K562 (cell line): ENCODE measurements around the gene RAB27B. TPM values are rescaled to one million over a fixed set of nuclear protein-coding genes. Genes with fewer than 3 reads are reported as not detected.

Source experiments
- ATAC-seq: fragments of 200-7000 bp; cut with Tn5 transposase; 3 replicates; pipeline ENCODE4 v1.9.1; 2020; ENCODE audit warnings: moderate library complexity
- BruUV-seq: library from RNA; stranded (reverse); fragments of 400-500 nt; replicated peaks from 2 replicates; lab custom pipeline; 2021; lab: Mats Ljungman, UMichigan
- CTCF ChIA-PET: fragments of 300-600 bp; formaldehyde crosslinking; extraction: SDS; loops from one replicate; lab custom pipeline; 2021; ENCODE audit warnings: low intra/inter-chr PET ratio; lab: Yijun Ruan, JAX
- POLR2A ChIA-PET: fragments of 300-600, 350-650 bp; sonication (Branson Sonifier 250); formaldehyde crosslinking; extraction: SDS; loops from one replicate; lab custom pipeline; 2021; ENCODE audit warnings: antibody characterized with exemption, inconsistent platforms; lab: Yijun Ruan, JAX
- DNase-seq, 4 experiments: peaks; one replicate each; pipeline versions ENCODE4 v3.0.0 to v3.0.0-alpha.2; 2011 to 2018; ENCODE audit warnings: low spot score in 3 of 4, mixed read lengths in 3 of 4; ENCODE audit errors: extremely low read depth in 1 of 4
- FAIRE-seq: peaks from 2 replicates; lab custom pipeline; 2011; peaks lifted over from hg19 to GRCh38; lab: Jason Lieb, UNC
- H2AFZ ChIP-seq: 2 replicates; pipeline ENCODE4 v1.6.0; 2011; ENCODE audit warnings: low read depth, low read length, control low read depth, inconsistent platforms
- H3K27ac ChIP-seq: fragments of 200-600 bp; 3 replicates; pipeline ENCODE4 v1.8.0; 2011; ENCODE audit warnings: low read depth, mild to moderate bottlenecking, control low read depth, inconsistent platforms, low read length, moderate library complexity, mixed read lengths; ENCODE audit errors: extremely low read depth
- H3K27me3 ChIP-seq, 2 experiments: fragments of 300-600 bp in 1 of 2; 2 replicates in 1 of 2; 3 replicates in 1 of 2; pipeline versions ENCODE4 v1.6.0 to v1.8.0; 2011; ENCODE audit warnings: inconsistent platforms in 2 of 2, low read length in 2 of 2, mild to moderate bottlenecking in 1 of 2, mixed read lengths in 1 of 2, moderate library complexity in 1 of 2; ENCODE audit not compliant: control insufficient read depth in 2 of 2, insufficient read depth in 2 of 2
- H3K36me3 ChIP-seq: fragments of 300-600 bp; 3 replicates; pipeline ENCODE4 v1.8.0; 2011; ENCODE audit warnings: mild to moderate bottlenecking, low read length, inconsistent platforms; ENCODE audit not compliant: control insufficient read depth, insufficient read depth
- H3K4me1 ChIP-seq, 2 experiments: fragments of 200-600 bp in 1 of 2; replicated peaks in 1 of 2; 2 replicates in 1 of 2; 3 replicates in 1 of 2; pipeline versions ENCODE4 v1.5.1 to v1.8.0; 2011; ENCODE audit warnings: inconsistent platforms in 2 of 2, low read length in 2 of 2, mild to moderate bottlenecking in 1 of 2, mixed read lengths in 1 of 2, moderate library complexity in 1 of 2; ENCODE audit not compliant: control insufficient read depth in 2 of 2, insufficient read depth in 2 of 2
- H3K4me2 ChIP-seq: 2 replicates; pipeline ENCODE4 v1.6.1; 2011; ENCODE audit warnings: low read length, control low read depth, inconsistent platforms, mixed read lengths; ENCODE audit not compliant: insufficient read depth
- H3K4me3 ChIP-seq: fragments of 200-600 bp; sonication (generic), shearing (Covaris generic); 2 replicates; pipeline ENCODE4 v1.5.1; 2016; ENCODE audit warnings: control low read depth, inconsistent platforms
- H3K79me2 ChIP-seq: fragments of 200-600 bp; 3 replicates; pipeline ENCODE4 v1.8.0; 2011; ENCODE audit warnings: low read length, inconsistent platforms; ENCODE audit not compliant: control insufficient read depth, insufficient read depth
- H3K9ac ChIP-seq, 2 experiments: 2 replicates each; pipeline versions ENCODE4 v1.6.0 to v1.6.1; 2011; ENCODE audit warnings: low read depth in 2 of 2, low read length in 2 of 2, control low read depth in 1 of 2, inconsistent platforms in 1 of 2, mild to moderate bottlenecking in 1 of 2, mixed read lengths in 1 of 2; ENCODE audit not compliant: insufficient read depth in 1 of 2
- H3K9me1 ChIP-seq: one replicate; pipeline ENCODE4 v1.6.0; 2011; ENCODE audit warnings: inconsistent platforms, mild to moderate bottlenecking, low read length, moderate library complexity; ENCODE audit not compliant: control insufficient read depth, insufficient read depth
- H3K9me3 ChIP-seq: replicated peaks from 2 replicates; pipeline ENCODE4 v1.5.1; 2011; ENCODE audit warnings: low read depth, low read length, inconsistent platforms; ENCODE audit not compliant: control insufficient read depth, insufficient read depth
- H4K20me1 ChIP-seq: replicated peaks from 2 replicates; pipeline ENCODE4 v1.6.1; 2011; ENCODE audit warnings: low read length, inconsistent platforms, mixed read lengths; ENCODE audit not compliant: control insufficient read depth, insufficient read depth
- C11orf30 ChIP-seq: fragments of 450-650 bp; IDR thresholded peaks from 2 replicates; pipeline ENCODE4 v1.6.1; 2016; ENCODE audit warnings: low read depth, mild to moderate bottlenecking
- ZNF3 ChIP-seq: fragments of 250-450 bp; sonication (Bioruptor Pico); IDR thresholded peaks from 2 replicates; pipeline ENCODE4 v1.5.0; 2021; ENCODE audit warnings: mild to moderate bottlenecking, moderate library complexity
- ZNF41 ChIP-seq: fragments of 250-450 bp; sonication (Bioruptor Pico); conservative IDR thresholded peaks from 2 replicates; pipeline ENCODE4 v1.4.0; 2020; ENCODE audit warnings: mild to moderate bottlenecking
- ZNF696 ChIP-seq: fragments of 250-450 bp; sonication (Bioruptor Pico); conservative IDR thresholded peaks from 2 replicates; pipeline ENCODE4 v1.4.0; 2020; ENCODE audit warnings: mild to moderate bottlenecking, moderate library complexity
- in situ Hi-C: fragments of 300-500 bp; cut with MboI; formaldehyde crosslinking; loops from 4 replicates; pipeline ENCODE4 v1.15.0; 2018; ENCODE audit warnings: inconsistent platforms, mixed read lengths
- intact Hi-C: fragments of 100-400 bp; cut with micrococcal nuclease; formaldehyde crosslinking; loops from 2 replicates; pipeline ENCODE4 v1.14.2; 2022
- polyA plus RNA-seq, 8 experiments: library from polyadenylated mRNA; depleted of rRNA in 4 of 8; stranded (reverse) in 5 of 8; unstranded in 3 of 8; fragments of >200 nt; fragmentation: Nextera tagmentation in 2 of 8; fragmentation: Illumina TruSeq in 1 of 8; extraction: Ambion mirVana in 2 of 8; extraction: Trizol in 1 of 8; gene quantifications; 2 replicates each; pipeline versions ENCODE4 v1.2.1 to v1.2.3, GENCODE V29; 2011 to 2014; ENCODE audit warnings: inconsistent platforms in 1 of 8, missing spikeins in 1 of 8
- total RNA-seq, 7 experiments: library from RNA; depleted of rRNA in 6 of 7; stranded (reverse); fragments of >200 nt in 6 of 7; fragmentation: Illumina TruSeq in 2 of 7; extraction: Trizol in 2 of 7; gene quantifications; 2 replicates each; pipeline versions ENCODE4 v1.2.1 to v1.2.3, GENCODE V29; 2011 to 2021; ENCODE audit warnings: low replicate concordance in 1 of 7
- TF ChIP-seq, protein P1 (sequence below): sonication (generic); formaldehyde crosslinking; IDR thresholded peaks from 2 replicates; pipeline ENCODE4 v1.8.1; 2023; ENCODE audit warnings: mild to moderate bottlenecking, missing genetic modification reagents
- TF ChIP-seq, protein P2 (sequence below): fragments of 250-450 bp; sonication (Bioruptor Pico); IDR thresholded peaks from 2 replicates; pipeline ENCODE4 v1.5.0; 2021; ENCODE audit warnings: mild to moderate bottlenecking, moderate library complexity
- TF ChIP-seq, protein P3 (sequence below): sonication (generic); formaldehyde crosslinking; IDR thresholded peaks from 2 replicates; pipeline ENCODE4 v1.8.0; 2023; ENCODE audit warnings: mild to moderate bottlenecking, missing genetic modification reagents
- TF ChIP-seq, protein P4 (sequence below): fragments of 250-450 bp; sonication (Bioruptor Pico); IDR thresholded peaks from 2 replicates; pipeline ENCODE4 v1.4.0; 2020; ENCODE audit warnings: mild to moderate bottlenecking, moderate library complexity

RAB27B gene
- total and polyA plus RNA-seq, 9 of the 15 experiments (the other 6 are each of a cell fraction or from before 2014, with no cell fraction given) = 0.44 to 5.7 (median 1.2) TPM

DNA sequence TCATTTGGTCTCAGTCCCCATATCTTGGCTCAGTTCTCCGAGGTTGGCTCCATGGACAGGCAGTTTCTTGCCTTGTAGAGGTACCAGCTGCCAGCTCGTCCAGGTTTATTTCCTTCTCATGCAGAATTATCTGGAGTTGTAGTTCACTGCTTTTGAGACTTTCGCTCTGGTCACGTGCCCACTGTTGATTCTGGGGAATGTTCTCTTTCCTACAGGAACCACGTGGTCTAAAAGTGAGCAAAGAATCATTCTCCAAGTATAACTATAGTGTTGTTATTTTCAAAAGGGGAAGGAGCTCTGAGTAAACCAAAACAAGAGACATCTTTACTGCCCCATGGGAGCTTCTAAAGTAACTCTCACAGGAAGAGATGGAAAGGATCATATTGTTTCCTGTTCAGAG, 41.2 kb upstream of the RAB27B start (continued):
- TF ChIP-seq ZNF3 (CRISPR knock-in tag) = no peak

DNA sequence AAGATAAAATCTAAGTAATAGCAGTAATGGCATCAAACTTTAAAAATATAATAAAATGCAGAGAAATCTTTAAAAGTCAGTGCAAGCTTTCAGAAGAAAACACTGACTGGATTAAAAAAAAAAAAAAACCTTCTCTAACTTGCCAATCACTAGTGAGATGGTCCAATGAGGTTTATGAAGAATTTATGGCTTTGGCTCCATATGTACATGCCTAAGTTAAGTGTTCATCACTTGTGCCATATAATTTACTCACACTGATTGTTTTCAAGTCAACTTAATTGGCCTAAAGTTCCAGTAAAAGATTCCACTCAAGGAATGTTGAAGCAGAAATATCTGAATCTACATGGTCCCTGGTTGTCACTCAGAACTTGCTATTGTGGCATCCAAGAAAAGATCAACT, 40.7 kb upstream of the RAB27B start:
- FAIRE-seq = no peak
- POLR2A ChIA-PET = no interaction called here
- no peaks in the 10 kb centered on the region for H3K9me1 ChIP-seq
- ATAC-seq = no peak
- in situ Hi-C loops = no loop called here
- CTCF ChIA-PET = interaction anchor here (0.7 kb wide), 1 partner anchor 1031 kb away, joined by 3 read pairs; no protein-coding TSS in a partner anchor
- no TSS peak for BruUV-seq
- H3K9ac ChIP-seq = no peak overlapping the region
- no peak overlapping the region for H3K27ac ChIP-seq
- no peak for DNase-seq
- H3K27me3 ChIP-seq = no peaks in the 10 kb centered on the region
- intact Hi-C loops = no loop called here
- peak overlapping the region; percentile 59; the same call in 1 of the 2 replicates for H2AFZ ChIP-seq
- H3K79me2 ChIP-seq = no peaks in the 10 kb centered on the region
- no peaks in the 10 kb centered on the region for H4K20me1 ChIP-seq
- peaks cover 0 to 3% of the 10 kb centered on the region in 2 experiments; a peak in 2 of 5 replicates for H3K4me1 ChIP-seq
- H3K4me3 ChIP-seq = no peak overlapping the region
- H3K4me2 ChIP-seq = no peak overlapping the region
- H3K36me3 ChIP-seq = no peaks in the 10 kb centered on the region
- H3K9me3 ChIP-seq = no peaks in the 10 kb centered on the region
- TF ChIP-seq, protein P1, sequence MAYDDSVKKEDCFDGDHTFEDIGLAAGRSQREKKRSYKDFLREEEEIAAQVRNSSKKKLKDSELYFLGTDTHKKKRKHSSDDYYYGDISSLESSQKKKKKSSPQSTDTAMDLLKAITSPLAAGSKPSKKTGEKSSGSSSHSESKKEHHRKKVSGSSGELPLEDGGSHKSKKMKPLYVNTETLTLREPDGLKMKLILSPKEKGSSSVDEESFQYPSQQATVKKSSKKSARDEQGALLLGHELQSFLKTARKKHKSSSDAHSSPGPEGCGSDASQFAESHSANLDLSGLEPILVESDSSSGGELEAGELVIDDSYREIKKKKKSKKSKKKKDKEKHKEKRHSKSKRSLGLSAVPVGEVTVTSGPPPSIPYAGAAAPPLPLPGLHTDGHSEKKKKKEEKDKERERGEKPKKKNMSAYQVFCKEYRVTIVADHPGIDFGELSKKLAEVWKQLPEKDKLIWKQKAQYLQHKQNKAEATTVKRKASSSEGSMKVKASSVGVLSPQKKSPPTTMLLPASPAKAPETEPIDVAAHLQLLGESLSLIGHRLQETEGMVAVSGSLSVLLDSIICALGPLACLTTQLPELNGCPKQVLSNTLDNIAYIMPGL (CRISPR knock-in tag) = no peak
- TF ChIP-seq ZNF696 = no peak
- TF ChIP-seq, protein P2, sequence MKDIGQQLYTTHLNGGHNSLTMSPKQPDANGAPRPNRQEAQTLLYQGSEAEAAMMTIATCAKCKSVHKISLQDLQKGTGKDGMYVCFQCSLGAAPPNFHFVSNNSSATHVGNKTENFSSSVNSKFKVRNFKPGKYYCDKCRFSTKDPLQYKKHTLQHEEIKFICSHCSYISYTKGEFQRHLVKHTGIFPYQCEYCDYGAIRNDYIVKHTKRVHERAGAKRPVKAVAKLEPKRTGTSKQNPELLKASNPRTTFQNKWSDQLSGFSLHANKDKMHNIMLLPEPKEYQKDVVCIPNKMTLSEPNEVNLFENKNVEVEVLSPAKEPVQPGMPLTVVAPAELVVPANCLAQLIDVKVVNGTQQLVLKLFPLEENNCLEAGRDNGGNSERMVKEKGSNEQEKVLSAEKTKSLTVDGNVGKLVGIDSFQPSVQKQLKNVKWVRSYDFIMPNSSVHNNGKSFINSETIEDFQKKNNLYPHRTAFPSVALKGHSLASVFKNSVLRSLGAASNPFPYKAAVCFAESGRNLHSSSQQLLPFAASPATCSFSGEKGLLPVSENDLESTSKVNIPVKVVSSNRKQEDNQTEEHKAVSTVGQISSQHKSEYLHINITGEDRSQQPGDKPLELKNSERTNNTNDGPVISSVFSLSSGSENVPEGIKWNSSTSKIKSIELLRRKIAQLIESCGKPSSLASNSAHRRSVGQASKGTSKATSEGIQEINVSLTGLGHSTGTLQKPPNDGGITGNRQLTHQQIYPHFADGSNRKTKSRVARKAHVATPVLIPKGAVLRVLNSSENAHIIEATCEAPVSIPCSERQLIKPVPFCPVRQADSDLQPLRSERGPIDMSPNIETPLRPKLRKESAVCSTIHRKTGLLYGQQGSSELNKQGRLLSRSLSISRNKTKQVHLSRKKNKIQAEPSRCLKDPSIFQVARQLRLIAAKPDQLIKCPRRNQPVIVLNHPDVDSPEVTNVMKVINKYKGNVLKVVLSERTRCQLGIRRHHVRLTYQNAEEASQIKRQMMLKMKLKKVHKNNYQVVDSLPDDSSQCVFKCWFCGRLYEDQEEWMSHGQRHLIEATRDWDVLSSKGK (CRISPR knock-in tag) = no peak
- TF ChIP-seq, protein P3, sequence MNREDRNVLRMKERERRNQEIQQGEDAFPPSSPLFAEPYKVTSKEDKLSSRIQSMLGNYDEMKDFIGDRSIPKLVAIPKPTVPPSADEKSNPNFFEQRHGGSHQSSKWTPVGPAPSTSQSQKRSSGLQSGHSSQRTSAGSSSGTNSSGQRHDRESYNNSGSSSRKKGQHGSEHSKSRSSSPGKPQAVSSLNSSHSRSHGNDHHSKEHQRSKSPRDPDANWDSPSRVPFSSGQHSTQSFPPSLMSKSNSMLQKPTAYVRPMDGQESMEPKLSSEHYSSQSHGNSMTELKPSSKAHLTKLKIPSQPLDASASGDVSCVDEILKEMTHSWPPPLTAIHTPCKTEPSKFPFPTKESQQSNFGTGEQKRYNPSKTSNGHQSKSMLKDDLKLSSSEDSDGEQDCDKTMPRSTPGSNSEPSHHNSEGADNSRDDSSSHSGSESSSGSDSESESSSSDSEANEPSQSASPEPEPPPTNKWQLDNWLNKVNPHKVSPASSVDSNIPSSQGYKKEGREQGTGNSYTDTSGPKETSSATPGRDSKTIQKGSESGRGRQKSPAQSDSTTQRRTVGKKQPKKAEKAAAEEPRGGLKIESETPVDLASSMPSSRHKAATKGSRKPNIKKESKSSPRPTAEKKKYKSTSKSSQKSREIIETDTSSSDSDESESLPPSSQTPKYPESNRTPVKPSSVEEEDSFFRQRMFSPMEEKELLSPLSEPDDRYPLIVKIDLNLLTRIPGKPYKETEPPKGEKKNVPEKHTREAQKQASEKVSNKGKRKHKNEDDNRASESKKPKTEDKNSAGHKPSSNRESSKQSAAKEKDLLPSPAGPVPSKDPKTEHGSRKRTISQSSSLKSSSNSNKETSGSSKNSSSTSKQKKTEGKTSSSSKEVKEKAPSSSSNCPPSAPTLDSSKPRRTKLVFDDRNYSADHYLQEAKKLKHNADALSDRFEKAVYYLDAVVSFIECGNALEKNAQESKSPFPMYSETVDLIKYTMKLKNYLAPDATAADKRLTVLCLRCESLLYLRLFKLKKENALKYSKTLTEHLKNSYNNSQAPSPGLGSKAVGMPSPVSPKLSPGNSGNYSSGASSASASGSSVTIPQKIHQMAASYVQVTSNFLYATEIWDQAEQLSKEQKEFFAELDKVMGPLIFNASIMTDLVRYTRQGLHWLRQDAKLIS (CRISPR knock-in tag) = no peak
- TF ChIP-seq ZNF41 = no peak
- TF ChIP-seq, protein P4, sequence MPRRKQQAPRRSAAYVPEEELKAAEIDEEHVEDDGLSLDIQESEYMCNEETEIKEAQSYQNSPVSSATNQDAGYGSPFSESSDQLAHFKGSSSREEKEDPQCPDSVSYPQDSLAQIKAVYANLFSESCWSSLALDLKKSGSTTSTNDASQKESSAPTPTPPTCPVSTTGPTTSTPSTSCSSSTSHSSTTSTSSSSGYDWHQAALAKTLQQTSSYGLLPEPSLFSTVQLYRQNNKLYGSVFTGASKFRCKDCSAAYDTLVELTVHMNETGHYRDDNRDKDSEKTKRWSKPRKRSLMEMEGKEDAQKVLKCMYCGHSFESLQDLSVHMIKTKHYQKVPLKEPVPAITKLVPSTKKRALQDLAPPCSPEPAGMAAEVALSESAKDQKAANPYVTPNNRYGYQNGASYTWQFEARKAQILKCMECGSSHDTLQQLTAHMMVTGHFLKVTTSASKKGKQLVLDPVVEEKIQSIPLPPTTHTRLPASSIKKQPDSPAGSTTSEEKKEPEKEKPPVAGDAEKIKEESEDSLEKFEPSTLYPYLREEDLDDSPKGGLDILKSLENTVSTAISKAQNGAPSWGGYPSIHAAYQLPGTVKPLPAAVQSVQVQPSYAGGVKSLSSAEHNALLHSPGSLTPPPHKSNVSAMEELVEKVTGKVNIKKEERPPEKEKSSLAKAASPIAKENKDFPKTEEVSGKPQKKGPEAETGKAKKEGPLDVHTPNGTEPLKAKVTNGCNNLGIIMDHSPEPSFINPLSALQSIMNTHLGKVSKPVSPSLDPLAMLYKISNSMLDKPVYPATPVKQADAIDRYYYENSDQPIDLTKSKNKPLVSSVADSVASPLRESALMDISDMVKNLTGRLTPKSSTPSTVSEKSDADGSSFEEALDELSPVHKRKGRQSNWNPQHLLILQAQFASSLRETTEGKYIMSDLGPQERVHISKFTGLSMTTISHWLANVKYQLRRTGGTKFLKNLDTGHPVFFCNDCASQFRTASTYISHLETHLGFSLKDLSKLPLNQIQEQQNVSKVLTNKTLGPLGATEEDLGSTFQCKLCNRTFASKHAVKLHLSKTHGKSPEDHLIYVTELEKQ (CRISPR knock-in tag) = no peak
- TF ChIP-seq C11orf30 = no peak
